SU-DHL-6 (cell line): ENCODE results near the gene TMEM106C.

Experiments used
- CTCF ChIP-seq: fragments of 200-600 bp; sonication (generic); IDR thresholded peaks from one replicate; pipeline ENCODE4 v1.5.1; 2017; ENCODE audit warnings: antibody characterized with exemption, mild to moderate bottlenecking, low read length, moderate library complexity; ENCODE audit not compliant: insufficient read depth, poor library complexity, severe bottlenecking
- EZH2phosphoT487 ChIP-seq: fragments of 200-600 bp; sonication (generic), shearing (Covaris generic); conservative IDR thresholded peaks from 2 replicates; pipeline ENCODE4 v1.6.1; 2018; ENCODE audit warnings: mild to moderate bottlenecking, antibody characterized with exemption, low read length, moderate library complexity, mixed read lengths

GRCh38 chr12:47970843-47971242 lies 7.4 kb downstream of the TMEM106C start:
- no peak for TF ChIP-seq CTCF
- no peak for TF ChIP-seq EZH2phosphoT487
